ENCODE results near the gene USP3.

GRCh38 chr15:63598473-63599400 lies 94.3 kb downstream of the USP3 start:
- TF ChIP-seq CTCF (IDR thresholded peaks at IDR 0.05) = no peak
- TF ChIP-seq POLR2A (IDR thresholded peaks at IDR 0.05) = no peak
